HCT116 (cell line): ENCODE results near the gene LCNL1. TPM values are rescaled to one million over a fixed set of nuclear protein-coding genes. Genes with fewer than 3 reads are reported as not detected.

Source experiments
- ATAC-seq: fragments of 200-7000 bp; cut with Tn5 transposase; 2 replicates; pipeline ENCODE4 v1.9.1; 2020; ENCODE audit warnings: mild to moderate bottlenecking, moderate library complexity
- BruUV-seq: library from RNA; stranded (reverse); fragments of 400-500 nt; replicated peaks from 2 replicates; lab custom pipeline; 2021; lab: Mats Ljungman, UMichigan
- CTCF ChIA-PET: fragments of 300-600 bp; sonication (Branson Sonifier 250); formaldehyde crosslinking; loops from one replicate; lab custom pipeline; 2021; ENCODE audit warnings: antibody characterized with exemption; lab: Charles Lee
- POLR2A ChIA-PET: fragments of 300-600, 350-600 bp; sonication (Branson Sonifier 250); formaldehyde crosslinking; loops from one replicate; lab custom pipeline; 2021; ENCODE audit warnings: antibody characterized with exemption; lab: Charles Lee
- RAD21 ChIA-PET, 2 experiments: fragments of 300-600 bp; sonication (Branson Sonifier 250); formaldehyde crosslinking; loops; one replicate each; lab custom pipeline; 2023; ENCODE audit warnings: low total read pairs in 2 of 2; ENCODE audit not compliant: uncharacterized antibody in 2 of 2, unreplicated experiment in 2 of 2, low non-redundant PET in 1 of 2; lab: Charles Lee
- DNase-seq: peaks from one replicate; pipeline ENCODE4 v3.0.0-alpha.2; 2010; ENCODE audit warnings: low read depth, low spot score
- H2AFZ ChIP-seq: fragments of 200-600 bp; shearing (Covaris generic), sonication (generic); 2 replicates; pipeline ENCODE4 v1.6.1; 2017; ENCODE audit warnings: low read depth, mixed run types, mixed read lengths, antibody characterized with exemption, low read length; ENCODE audit not compliant: poor library complexity, severe bottlenecking
- H3K27ac ChIP-seq: 2 replicates; pipeline ENCODE4 v1.5.1; 2012; ENCODE audit warnings: low read depth, low read length
- H3K27me3 ChIP-seq: fragments of 200-600 bp; sonication (generic); 2 replicates; pipeline ENCODE4 v1.6.1; 2016; ENCODE audit warnings: mixed run types, low read length, mixed read lengths; ENCODE audit not compliant: insufficient read depth
- H3K36me3 ChIP-seq, 2 experiments: fragments of 200-500 bp in 1 of 2; fragments of 200-600 bp in 1 of 2; sonication (Bioruptor generic) in 1 of 2; sonication (generic) in 1 of 2; 2 replicates each; pipeline versions ENCODE4 v1.5.1 to v1.6.1; 2014 to 2016; ENCODE audit warnings: low read length in 2 of 2, inconsistent platforms in 1 of 2, mixed read lengths in 1 of 2, mixed run types in 1 of 2; ENCODE audit not compliant: insufficient read depth in 2 of 2, control insufficient read depth in 1 of 2
- H3K4me1 ChIP-seq, 2 experiments: fragments of 200-600 bp in 1 of 2; sonication (generic) in 1 of 2; 2 replicates each; pipeline versions ENCODE4 v1.5.1 to v1.6.1; 2012 to 2017; ENCODE audit warnings: low read length in 2 of 2, inconsistent platforms in 1 of 2, mild to moderate bottlenecking in 1 of 2, mixed read lengths in 1 of 2, mixed run types in 1 of 2, moderate library complexity in 1 of 2; ENCODE audit not compliant: insufficient read depth in 2 of 2, control insufficient read depth in 1 of 2
- H3K4me2 ChIP-seq: fragments of 200-600 bp; sonication (generic); 2 replicates; pipeline ENCODE4 v1.6.1; 2017; ENCODE audit warnings: mixed run types, low read length, mixed read lengths
- H3K4me3 ChIP-seq, 2 experiments: fragments of 200-600 bp in 1 of 2; sonication (generic) in 1 of 2; replicated peaks in 1 of 2; 2 replicates each; pipeline ENCODE4 v1.5.1; 2011 to 2016; ENCODE audit warnings: low read length in 2 of 2, control low read depth in 1 of 2, low read depth in 1 of 2, mild to moderate bottlenecking in 1 of 2, mixed read lengths in 1 of 2, mixed run types in 1 of 2
- H3K79me2 ChIP-seq: fragments of 200-600 bp; sonication (generic); 2 replicates; pipeline ENCODE4 v1.6.1; 2017; ENCODE audit warnings: mild to moderate bottlenecking, mixed run types, low read length, moderate library complexity, mixed read lengths; ENCODE audit not compliant: insufficient read depth
- H3K9ac ChIP-seq: fragments of 200-600 bp; sonication (generic); 2 replicates; pipeline ENCODE4 v1.6.1; 2016; ENCODE audit warnings: low read length, mixed read lengths
- H3K9me2 ChIP-seq: fragments of 200-600 bp; sonication (generic), shearing (Covaris generic); 2 replicates; pipeline ENCODE4 v1.6.1; 2017; ENCODE audit warnings: mixed run types, mild to moderate bottlenecking, moderate library complexity; ENCODE audit not compliant: insufficient read depth
- H3K9me3 ChIP-seq, 2 experiments: fragments of 200-500 bp in 1 of 2; fragments of 200-600 bp in 1 of 2; sonication (Bioruptor generic) in 1 of 2; sonication (generic) in 1 of 2; 2 replicates each; pipeline ENCODE4 v1.6.1; 2014 to 2017; ENCODE audit warnings: low read length in 2 of 2, mixed read lengths in 2 of 2, inconsistent platforms in 1 of 2, low read depth in 1 of 2, mild to moderate bottlenecking in 1 of 2, mixed run types in 1 of 2, moderate library complexity in 1 of 2; ENCODE audit not compliant: control insufficient read depth in 1 of 2, insufficient read depth in 1 of 2
- H4K20me1 ChIP-seq: fragments of 200-600 bp; sonication (generic), shearing (Covaris generic); 2 replicates; pipeline ENCODE4 v1.6.1; 2017; ENCODE audit warnings: mixed run types, mild to moderate bottlenecking, moderate library complexity; ENCODE audit not compliant: insufficient read depth
- CBX3 ChIP-seq: IDR thresholded peaks from 2 replicates; pipeline ENCODE4 v1.6.1; 2012; ENCODE audit warnings: low read depth
- CEBPB ChIP-seq: IDR thresholded peaks from 2 replicates; pipeline ENCODE4 v1.6.1; 2012; ENCODE audit warnings: low read depth
- EGR1 ChIP-seq: IDR thresholded peaks from 2 replicates; pipeline ENCODE4 v1.6.1; 2012; ENCODE audit warnings: low read depth
- EZH2 ChIP-seq: fragments of 200-600 bp; sonication (generic); IDR thresholded peaks from 2 replicates; pipeline ENCODE4 v1.6.1; 2017; ENCODE audit warnings: antibody characterized with exemption, mixed run types
- EZH2phosphoT487 ChIP-seq: fragments of 200-600 bp; IDR thresholded peaks from 2 replicates; pipeline ENCODE4 v1.6.1; 2018; ENCODE audit warnings: antibody characterized with exemption, borderline replicate concordance
- JUND ChIP-seq: IDR thresholded peaks from 2 replicates; pipeline ENCODE4 v1.6.1; 2012
- POLR2AphosphoS5 ChIP-seq: IDR thresholded peaks from 2 replicates; pipeline ENCODE4 v1.6.1; 2011; ENCODE audit warnings: mild to moderate bottlenecking, low read depth, low read length, moderate library complexity
- SIN3A ChIP-seq: IDR thresholded peaks from 2 replicates; pipeline ENCODE4 v1.6.1; 2012; ENCODE audit warnings: low read depth
- SRF ChIP-seq: IDR thresholded peaks from 2 replicates; pipeline ENCODE4 v1.6.1; 2012; ENCODE audit warnings: low read depth
- TCF7L2 ChIP-seq: IDR thresholded peaks from 2 replicates; pipeline ENCODE4 v1.7.0; 2011; ENCODE audit warnings: borderline replicate concordance, inconsistent platforms; ENCODE audit not compliant: insufficient read depth, insufficient read length; ENCODE audit errors: extremely low read depth
- YY1 ChIP-seq: IDR thresholded peaks from 2 replicates; pipeline ENCODE4 v1.6.1; 2011; ENCODE audit warnings: low read length, low read depth, moderate library complexity, mild to moderate bottlenecking; ENCODE audit not compliant: insufficient replicate concordance; ENCODE audit errors: extremely low read depth
- ZFX ChIP-seq: fragments of 450-650 bp; IDR thresholded peaks from 2 replicates; pipeline ENCODE4 v1.6.1; 2017
- intact Hi-C: fragments of 100-400 bp; cut with micrococcal nuclease; formaldehyde crosslinking; loops from 2 replicates; pipeline ENCODE4 v1.10.0; 2022
- total RNA-seq: library from RNA; stranded (reverse); gene quantifications from one replicate; pipeline ENCODE4 v1.2.1, GENCODE V29; 2021; ENCODE audit not compliant: unreplicated experiment
- TF ChIP-seq, protein P1 (sequence below): IDR thresholded peaks from 2 replicates; pipeline ENCODE4 v1.6.1; 2012
- TF ChIP-seq, protein P2 (sequence below): IDR thresholded peaks from 2 replicates; pipeline ENCODE4 v1.6.1; 2012
- TF ChIP-seq, protein P3 (sequence below), 3 experiments: fragments of 200-600 bp in 1 of 3; sonication (generic) in 1 of 3; IDR thresholded peaks in 2 of 3; conservative IDR thresholded peaks in 1 of 3; 2 replicates each; pipeline ENCODE4 v1.5.1; 2012 to 2017; ENCODE audit warnings: low read depth in 2 of 3, low read length in 2 of 3, antibody characterized with exemption in 1 of 3, borderline replicate concordance in 1 of 3, control low read depth in 1 of 3, mild to moderate bottlenecking in 1 of 3, mixed read lengths in 1 of 3, mixed run types in 1 of 3, moderate library complexity in 1 of 3; ENCODE audit not compliant: insufficient read depth in 1 of 3
- TF ChIP-seq, protein P4 (sequence below): IDR thresholded peaks from 2 replicates; pipeline ENCODE4 v1.6.1; 2011; ENCODE audit warnings: mild to moderate bottlenecking, low read length, moderate library complexity; ENCODE audit not compliant: insufficient replicate concordance; ENCODE audit errors: extremely low read depth

LCNL1 gene
- total RNA-seq, 1 experiment from 2014 or later, result 0.44 TPM

DNA sequence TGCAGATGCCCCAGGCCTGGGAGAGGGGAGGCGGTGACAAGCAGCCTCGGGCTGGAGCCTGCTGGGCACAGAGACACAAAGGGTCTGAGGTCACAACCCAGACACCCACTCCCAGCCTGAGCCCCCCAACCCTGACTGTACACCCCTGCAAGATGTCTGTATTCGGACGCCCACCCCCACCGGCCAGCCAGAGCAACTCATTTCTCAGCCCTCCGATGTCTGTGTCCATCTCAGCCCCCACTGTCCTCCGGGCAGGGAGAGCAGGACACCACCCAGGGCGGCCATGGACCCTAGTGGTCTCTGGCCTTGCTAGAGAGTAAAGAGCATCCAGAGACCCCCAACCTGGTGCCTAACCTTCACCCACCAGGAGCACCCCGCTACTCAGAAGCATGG is 26.9 kb upstream of the LCNL1 start:
- Histone ChIP-seq H3K4me2 (no peak overlapping the region), H3K27me3 (no peaks in the 10 kb centered on the region), H3K27ac (no peak overlapping the region), H4K20me1 (no peaks in the 10 kb centered on the region), H3K4me3 (no peak overlapping the region), H3K9ac (no peak overlapping the region), H3K4me1 (peaks cover 2 to 5% of the 10 kb centered on the region in 2 experiments; a peak in 3 of 4 replicates), H3K9me2 (no peaks in the 10 kb centered on the region), H3K79me2 (no peaks in the 10 kb centered on the region), H3K36me3 (no peaks in the 10 kb centered on the region), H3K9me3 (no peaks in the 10 kb centered on the region), H2AFZ (no peak overlapping the region)
- DNase-seq, result no peak
- no peak for ATAC-seq
- no TSS peak for BruUV-seq
- ChIA-PET RAD21 (no interaction called here), CTCF (no interaction called here), POLR2A (no interaction called here)
- intact Hi-C loops, result no loop called here
- TF ChIP-seq, protein P1, sequence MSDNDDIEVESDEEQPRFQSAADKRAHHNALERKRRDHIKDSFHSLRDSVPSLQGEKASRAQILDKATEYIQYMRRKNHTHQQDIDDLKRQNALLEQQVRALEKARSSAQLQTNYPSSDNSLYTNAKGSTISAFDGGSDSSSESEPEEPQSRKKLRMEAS, result no peak
- TF ChIP-seq, protein P2, sequence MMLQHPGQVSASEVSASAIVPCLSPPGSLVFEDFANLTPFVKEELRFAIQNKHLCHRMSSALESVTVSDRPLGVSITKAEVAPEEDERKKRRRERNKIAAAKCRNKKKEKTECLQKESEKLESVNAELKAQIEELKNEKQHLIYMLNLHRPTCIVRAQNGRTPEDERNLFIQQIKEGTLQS, result no peak
- no peak for TF ChIP-seq EGR1

DNA sequence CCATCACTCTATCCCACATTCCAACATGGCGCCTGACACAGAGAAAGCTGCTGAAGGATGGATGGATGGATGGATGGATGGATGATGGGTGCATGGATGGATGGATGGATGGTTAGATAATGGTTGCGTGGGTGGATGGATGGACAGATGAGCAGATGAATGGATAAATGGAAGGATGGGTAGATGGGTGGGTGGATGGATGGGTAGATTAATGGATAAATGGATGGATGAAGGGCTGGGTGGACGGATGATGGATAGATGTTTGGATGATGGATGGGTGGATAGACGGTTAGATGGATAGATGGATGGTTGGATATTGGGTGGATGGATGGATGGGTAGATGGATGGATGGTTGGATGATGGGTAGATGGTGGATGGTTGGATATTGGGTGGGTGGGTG is 26.2 kb upstream of the LCNL1 start:
- ChIA-PET RAD21 (no interaction called here), CTCF (no interaction called here), POLR2A (no interaction called here)
- Histone ChIP-seq H3K9ac (no peak overlapping the region), H3K36me3 (no peaks in the 10 kb centered on the region), H3K4me3 (no peak overlapping the region), H3K27me3 (no peaks in the 10 kb centered on the region), H3K4me2 (no peak overlapping the region), H3K4me1 (no peaks in the 10 kb centered on the region), H3K27ac (no peak overlapping the region), H3K9me3 (no peaks in the 10 kb centered on the region), H3K9me2 (no peaks in the 10 kb centered on the region), H3K79me2 (no peaks in the 10 kb centered on the region), H4K20me1 (no peaks in the 10 kb centered on the region), H2AFZ (no peak overlapping the region)
- DNase-seq (no peak), ATAC-seq (no peak)
- BruUV-seq, result no TSS peak
- intact Hi-C loops, result no loop called here
- TF ChIP-seq CEBPB (no peak), YY1 (no peak), POLR2AphosphoS5 (no peak), SIN3A (no peak), EZH2 (no peak), EZH2phosphoT487 (no peak), JUND (no peak), TCF7L2 (no peak), SRF (no peak), CBX3 (no peak), ZFX (no peak), EGR1 (no peak)
- TF ChIP-seq, protein P2, result no peak
- TF ChIP-seq, protein P1, result no peak
- TF ChIP-seq, protein P3, sequence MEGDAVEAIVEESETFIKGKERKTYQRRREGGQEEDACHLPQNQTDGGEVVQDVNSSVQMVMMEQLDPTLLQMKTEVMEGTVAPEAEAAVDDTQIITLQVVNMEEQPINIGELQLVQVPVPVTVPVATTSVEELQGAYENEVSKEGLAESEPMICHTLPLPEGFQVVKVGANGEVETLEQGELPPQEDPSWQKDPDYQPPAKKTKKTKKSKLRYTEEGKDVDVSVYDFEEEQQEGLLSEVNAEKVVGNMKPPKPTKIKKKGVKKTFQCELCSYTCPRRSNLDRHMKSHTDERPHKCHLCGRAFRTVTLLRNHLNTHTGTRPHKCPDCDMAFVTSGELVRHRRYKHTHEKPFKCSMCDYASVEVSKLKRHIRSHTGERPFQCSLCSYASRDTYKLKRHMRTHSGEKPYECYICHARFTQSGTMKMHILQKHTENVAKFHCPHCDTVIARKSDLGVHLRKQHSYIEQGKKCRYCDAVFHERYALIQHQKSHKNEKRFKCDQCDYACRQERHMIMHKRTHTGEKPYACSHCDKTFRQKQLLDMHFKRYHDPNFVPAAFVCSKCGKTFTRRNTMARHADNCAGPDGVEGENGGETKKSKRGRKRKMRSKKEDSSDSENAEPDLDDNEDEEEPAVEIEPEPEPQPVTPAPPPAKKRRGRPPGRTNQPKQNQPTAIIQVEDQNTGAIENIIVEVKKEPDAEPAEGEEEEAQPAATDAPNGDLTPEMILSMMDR (IDR thresholded peaks at IDR 0.05 in 2 of 3, conservative IDR thresholded peaks at IDR 0.05 in 1 of 3; ENCODE audit: borderline replicate concordance in 1 of 3, insufficient read depth in 1 of 3, low read depth in 2 of 3, low read length in 2 of 3), result no peak
- TF ChIP-seq, protein P4, sequence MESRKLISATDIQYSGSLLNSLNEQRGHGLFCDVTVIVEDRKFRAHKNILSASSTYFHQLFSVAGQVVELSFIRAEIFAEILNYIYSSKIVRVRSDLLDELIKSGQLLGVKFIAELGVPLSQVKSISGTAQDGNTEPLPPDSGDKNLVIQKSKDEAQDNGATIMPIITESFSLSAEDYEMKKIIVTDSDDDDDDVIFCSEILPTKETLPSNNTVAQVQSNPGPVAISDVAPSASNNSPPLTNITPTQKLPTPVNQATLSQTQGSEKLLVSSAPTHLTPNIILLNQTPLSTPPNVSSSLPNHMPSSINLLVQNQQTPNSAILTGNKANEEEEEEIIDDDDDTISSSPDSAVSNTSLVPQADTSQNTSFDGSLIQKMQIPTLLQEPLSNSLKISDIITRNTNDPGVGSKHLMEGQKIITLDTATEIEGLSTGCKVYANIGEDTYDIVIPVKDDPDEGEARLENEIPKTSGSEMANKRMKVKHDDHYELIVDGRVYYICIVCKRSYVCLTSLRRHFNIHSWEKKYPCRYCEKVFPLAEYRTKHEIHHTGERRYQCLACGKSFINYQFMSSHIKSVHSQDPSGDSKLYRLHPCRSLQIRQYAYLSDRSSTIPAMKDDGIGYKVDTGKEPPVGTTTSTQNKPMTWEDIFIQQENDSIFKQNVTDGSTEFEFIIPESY, result no peak
